Mesenchymal stem cell (in vitro differentiated cells and primary cell): ENCODE data around the gene NPPB. TPM values are rescaled to one million over a fixed set of nuclear protein-coding genes. Genes with fewer than 3 reads are reported as not detected.
A peak's percentile ranks its signal among the peaks of the same experiment; 100 is the strongest.

ENCODE experiments used
- DNase-seq: peaks from one replicate; pipeline ENCODE4 v3.0.0-alpha.2; 2013
- H2AFZ ChIP-seq: one replicate; pipeline ENCODE4 v1.6.1; 2013; ENCODE audit warnings: low read depth, mild to moderate bottlenecking, control low read depth, inconsistent platforms, low read length, moderate library complexity
- H2AK5ac ChIP-seq: 2 replicates; pipeline ENCODE4 v1.6.1; 2013; ENCODE audit warnings: low read length, moderate library complexity, mild to moderate bottlenecking, inconsistent platforms; ENCODE audit not compliant: severe bottlenecking
- H2BK120ac ChIP-seq: one replicate; pipeline ENCODE4 v1.6.1; 2013; ENCODE audit warnings: low read depth, mild to moderate bottlenecking, inconsistent platforms, low read length, moderate library complexity
- H2BK12ac ChIP-seq, 2 experiments: one replicate each; pipeline ENCODE4 v1.6.1; 2013; ENCODE audit warnings: inconsistent platforms in 2 of 2, low read length in 2 of 2, mild to moderate bottlenecking in 2 of 2, moderate library complexity in 2 of 2, control low read depth in 1 of 2
- H2BK15ac ChIP-seq: one replicate; pipeline ENCODE4 v1.6.1; 2013; ENCODE audit warnings: mild to moderate bottlenecking, low read depth, inconsistent platforms; ENCODE audit not compliant: poor library complexity, severe bottlenecking
- H2BK5ac ChIP-seq: 2 replicates; pipeline ENCODE4 v1.6.1; 2013; ENCODE audit warnings: low read depth, mild to moderate bottlenecking, low read length, control low read depth, inconsistent platforms; ENCODE audit not compliant: poor library complexity, severe bottlenecking
- H3K14ac ChIP-seq, 2 experiments: one replicate each; pipeline ENCODE4 v1.6.1; 2013; ENCODE audit warnings: inconsistent platforms in 2 of 2, low read length in 2 of 2, control low read depth in 1 of 2, mild to moderate bottlenecking in 1 of 2, moderate library complexity in 1 of 2
- H3K18ac ChIP-seq, 2 experiments: one replicate each; pipeline ENCODE4 v1.6.1; 2013; ENCODE audit warnings: inconsistent platforms in 2 of 2, low read length in 2 of 2, control low read depth in 1 of 2, low read depth in 1 of 2, mild to moderate bottlenecking in 1 of 2
- H3K23ac ChIP-seq, 2 experiments: one replicate each; pipeline ENCODE4 v1.6.1; 2013; ENCODE audit warnings: inconsistent platforms in 2 of 2, low read length in 2 of 2, mild to moderate bottlenecking in 2 of 2, moderate library complexity in 2 of 2, control low read depth in 1 of 2
- H3K27ac ChIP-seq: 2 replicates; pipeline ENCODE4 v1.5.1; 2013; ENCODE audit warnings: mild to moderate bottlenecking, moderate library complexity, low read length, control low read depth, inconsistent platforms; ENCODE audit not compliant: poor library complexity, severe bottlenecking
- H3K27me3 ChIP-seq, 2 experiments: 2 replicates each; pipeline versions ENCODE4 v1.6.1 to v1.7.0; 2013; ENCODE audit warnings: low read length in 2 of 2, mild to moderate bottlenecking in 2 of 2, moderate library complexity in 2 of 2, control low read depth in 1 of 2, inconsistent platforms in 1 of 2; ENCODE audit not compliant: control insufficient read depth in 1 of 2, insufficient read depth in 1 of 2
- H3K36me3 ChIP-seq, 2 experiments: 2 replicates each; pipeline versions ENCODE4 v1.6.1 to v1.7.0; 2013; ENCODE audit warnings: low read length in 2 of 2, control low read depth in 1 of 2, inconsistent platforms in 1 of 2, low read depth in 1 of 2, mild to moderate bottlenecking in 1 of 2; ENCODE audit not compliant: insufficient read depth in 2 of 2, control insufficient read depth in 1 of 2
- H3K4ac ChIP-seq, 2 experiments: one replicate each; pipeline ENCODE4 v1.6.1; 2013; ENCODE audit warnings: inconsistent platforms in 2 of 2, low read length in 2 of 2, mild to moderate bottlenecking in 2 of 2, moderate library complexity in 2 of 2, control low read depth in 1 of 2, low read depth in 1 of 2
- H3K4me1 ChIP-seq: 2 replicates; pipeline ENCODE4 v1.6.1; 2013; ENCODE audit warnings: low read depth, low read length, control low read depth; ENCODE audit not compliant: control insufficient read depth, insufficient read depth
- H3K4me2 ChIP-seq: 2 replicates; pipeline ENCODE4 v1.6.1; 2013; ENCODE audit warnings: low read length, mild to moderate bottlenecking, inconsistent platforms; ENCODE audit not compliant: poor library complexity, severe bottlenecking
- H3K4me3 ChIP-seq, 2 experiments: 2 replicates each; pipeline versions ENCODE4 v1.5.1 to v1.7.0; 2013; ENCODE audit warnings: low read length in 2 of 2, mild to moderate bottlenecking in 2 of 2, control low read depth in 1 of 2, low read depth in 1 of 2; ENCODE audit not compliant: insufficient read depth in 1 of 2
- H3K79me1 ChIP-seq: replicated peaks from 2 replicates; pipeline ENCODE4 v1.6.1; 2013; ENCODE audit warnings: mild to moderate bottlenecking, control low read depth, low read length, inconsistent platforms; ENCODE audit not compliant: poor library complexity, severe bottlenecking
- H3K9ac ChIP-seq: 2 replicates; pipeline ENCODE4 v1.7.0; 2013; ENCODE audit warnings: mild to moderate bottlenecking, low read length, moderate library complexity
- H3K9me3 ChIP-seq: 2 replicates; pipeline ENCODE4 v1.7.0; 2013; ENCODE audit warnings: mild to moderate bottlenecking, low read length; ENCODE audit not compliant: control insufficient read depth
- H4K8ac ChIP-seq: one replicate; pipeline ENCODE4 v1.6.1; 2013; ENCODE audit warnings: inconsistent platforms, mild to moderate bottlenecking, low read length, moderate library complexity
- H4K91ac ChIP-seq: one replicate; pipeline ENCODE4 v1.6.1; 2013; ENCODE audit warnings: mild to moderate bottlenecking, low read length, inconsistent platforms
- WGBS: methylation state at CpG from one replicate; pipeline ENCODE4 v1.1.7; 2013; ENCODE audit warnings: mixed read lengths; 5-methylcytosine and 5-hydroxymethylcytosine counted together
- small RNA-seq: library from polyadenylated mRNA; stranded (forward); fragments of <200 nt; extraction: miRNeasy Mini kit (QIAGEN cat#:217004); gene quantifications from one replicate; pipeline ENCODE3, GENCODE V24; 2013; ENCODE audit warnings: low read depth

The NPPB gene

GRCh38 chr1:11822091-11822490 is 36.7 kb downstream of the NPPB start:
- Histone ChIP-seq H2AK5ac (peak overlapping the region; percentile 7), H2BK12ac (no peak overlapping the region), H2BK120ac (no peak overlapping the region), H3K4me3 (no peak overlapping the region), H2BK5ac (peak overlapping the region; percentile 49), H3K79me1 (peaks cover 27% of the 10 kb centered on the region), H3K4me1 (peaks cover 5% of the 10 kb centered on the region), H4K8ac (no peak overlapping the region), H4K91ac (no peak overlapping the region), H3K4me2 (no peak overlapping the region), H3K14ac (no peak overlapping the region), H2AFZ (no peak overlapping the region), H3K9ac (no peak overlapping the region), H3K27ac (peak overlapping the region; percentile 85), H3K4ac (no peak overlapping the region), H3K9me3 (no peaks in the 10 kb centered on the region), H3K23ac (no peak overlapping the region), H3K36me3 (peaks cover 61 to 97% of the 10 kb centered on the region in 2 experiments), H2BK15ac (no peak overlapping the region), H3K18ac (no peak overlapping the region), H3K27me3 (no peaks in the 10 kb centered on the region)
- no peak for DNase-seq
- 74% methylated on average over 2 of the region's 3 CpGs for WGBS

GRCh38 chr1:11817192-11817591 is 41.6 kb downstream of the NPPB start:
- Histone ChIP-seq H2BK12ac (no peak overlapping the region), H2BK120ac (no peak overlapping the region), H4K91ac (no peak overlapping the region), H3K79me1 (peaks cover 27% of the 10 kb centered on the region), H4K8ac (no peak overlapping the region), H3K9me3 (no peaks in the 10 kb centered on the region), H3K4me3 (no peak overlapping the region), H3K18ac (no peak overlapping the region), H2AFZ (no peak overlapping the region), H2BK15ac (no peak overlapping the region), H3K4ac (no peak overlapping the region), H3K27me3 (no peaks in the 10 kb centered on the region), H3K4me1 (peaks cover 1% of the 10 kb centered on the region), H3K9ac (no peak overlapping the region), H2BK5ac (no peak overlapping the region), H3K23ac (no peak overlapping the region), H2AK5ac (no peak overlapping the region), H3K27ac (no peak overlapping the region), H3K14ac (no peak overlapping the region), H3K4me2 (no peak overlapping the region), H3K36me3 (peaks cover 34 to 92% of the 10 kb centered on the region in 2 experiments)
- no peak for DNase-seq
- 98% methylated on average over 12 of the region's 12 CpGs for WGBS

GRCh38 chr1:11813021-11813420 is 45.7 kb downstream of the NPPB start:
- no peak overlapping the region for H3K9ac ChIP-seq
- DNase-seq = no peak
- H3K27me3 ChIP-seq = no peaks in the 10 kb centered on the region
- no peak overlapping the region for H2BK120ac ChIP-seq
- no peak overlapping the region for H2AFZ ChIP-seq
- H3K79me1 ChIP-seq = peaks cover 35% of the 10 kb centered on the region
- 94% methylated on average over 3 of the region's 5 CpGs for whole genome bisulfite sequencing
- peaks cover 39 to 92% of the 10 kb centered on the region in 2 experiments for H3K36me3 ChIP-seq
- no peak overlapping the region for H4K91ac ChIP-seq
- H2BK15ac ChIP-seq = no peak overlapping the region
- H3K14ac ChIP-seq = no peak overlapping the region
- H2AK5ac ChIP-seq = no peak overlapping the region
- H3K9me3 ChIP-seq = no peaks in the 10 kb centered on the region
- H3K23ac ChIP-seq = no peak overlapping the region
- H4K8ac ChIP-seq = no peak overlapping the region
- H3K4me3 ChIP-seq = no peak overlapping the region
- no peak overlapping the region for H2BK12ac ChIP-seq
- H3K27ac ChIP-seq = no peak overlapping the region
- H3K4me1 ChIP-seq = no peaks in the 10 kb centered on the region
- H3K18ac ChIP-seq = no peak overlapping the region
- H2BK5ac ChIP-seq = no peak overlapping the region
- H3K4ac ChIP-seq = no peak overlapping the region
- no peak overlapping the region for H3K4me2 ChIP-seq

Small RNAs within 50 kb of the gene (small RNA-seq; reads per million reads assigned to genes)
- gene RF02156 = not detected
- not detected for gene RF02157
- gene RF02158 = not detected
